ENCODE data around the gene GRAMD2A. TPM values are rescaled to one million over a fixed set of nuclear protein-coding genes. Genes with fewer than 3 reads are reported as not detected.

Gene GRAMD2A
- total and polyA plus RNA-seq, 2 experiments from 2014 or later, result 0.70 to 2.8 TPM

GRCh38 chr15:72169236-72169920 is 28.2 kb downstream of the GRAMD2A start (continued):
- TF ChIP-seq ETS1 (IDR thresholded peaks at IDR 0.05) (no peak), ZNF331 (CRISPR knock-in tag; IDR thresholded peaks at IDR 0.05; ENCODE audit: low read depth) (no peak), REST (IDR thresholded peaks at IDR 0.05; ENCODE audit: unreplicated experiment) (no peak), NANOG (IDR thresholded peaks at IDR 0.05; ENCODE audit: borderline replicate concordance) (no peak), EZH2 (IDR thresholded peaks at IDR 0.05; ENCODE audit: low read depth, unreplicated experiment) (no peak), JUNB (IDR thresholded peaks at IDR 0.05; ENCODE audit: unreplicated experiment) (no peak), CREB1 (CRISPR knock-in tag; IDR thresholded peaks at IDR 0.05; ENCODE audit: low read depth) (no peak), CTCF (conservative IDR thresholded peaks at IDR 0.05; ENCODE audit: low read depth in 2 of 2) (no peak), ZNF114 (CRISPR knock-in tag; IDR thresholded peaks at IDR 0.05) (no peak)

GRCh38 chr15:72168808-72169190 is 28.8 kb downstream of the GRAMD2A start:
- DNase-seq (ENCODE audit: low spot score), result no peak
- no peak overlapping the region for H3K4me2 ChIP-seq
- TF ChIP-seq STAT1 (IDR thresholded peaks at IDR 0.05; ENCODE audit: unreplicated experiment) (no peak), ZNF462 (CRISPR knock-in tag; IDR thresholded peaks at IDR 0.05) (no peak), ETS1 (IDR thresholded peaks at IDR 0.05) (no peak), JUNB (IDR thresholded peaks at IDR 0.05; ENCODE audit: unreplicated experiment) (no peak)

More at GRCh38 chr15:72168808-72169190, 28.8 kb downstream of the GRAMD2A start:
- Histone ChIP-seq H3K27ac (ENCODE audit: low read depth) (no peak overlapping the region), H4K20me1 (replicated peaks; ENCODE audit: insufficient read depth) (no peaks in the 10 kb centered on the region), H2AFZ (peak overlapping the region; percentile 66; the same call in 1 of the 2 replicates), H3K36me3 (ENCODE audit: insufficient read depth) (no peaks in the 10 kb centered on the region), H3K4me1 (ENCODE audit: insufficient read depth) (no peaks in the 10 kb centered on the region), H3K4me3 (no peak overlapping the region), H3F3A (replicated peaks; ENCODE audit: low read depth) (no peaks in the 10 kb centered on the region), H3K79me2 (replicated peaks; ENCODE audit: insufficient read depth) (no peaks in the 10 kb centered on the region), H3K27me3 (ENCODE audit: insufficient read depth) (no peaks in the 10 kb centered on the region), H3K9me2 (ENCODE audit: insufficient read depth) (0 out of 2 replicates have a peak, but pooled peaks cover 4% of the 10 kb centered on the region)
- no peak overlapping the region for H3K27ac Mint-ChIP-seq
- peaks cover 7% of the 10 kb centered on the region for H3K4me1 Mint-ChIP-seq
- peaks cover 2% of the 10 kb centered on the region for H3K27me3 Mint-ChIP-seq (ENCODE audit: insufficient read depth, low read depth, poor library complexity)
- ATAC-seq, result no peak
- H3K36me3 Mint-ChIP-seq (ENCODE audit: low read depth), result no peaks in the 10 kb centered on the region
- no peak overlapping the region for H3K4me3 Mint-ChIP-seq
- H3K9me3 Mint-ChIP-seq, result no peaks in the 10 kb centered on the region

Data from GM23338 (cell line).